ENCODE results near the gene APLN. TPM values are rescaled to one million over a fixed set of nuclear protein-coding genes. Genes with fewer than 3 reads are reported as not detected.

APLN gene
- polyA plus RNA-seq (2014; cell fraction: cytosol; rRNA removed) = 0.43 and 1.0 TPM in 2 replicates
- 0.17 and 0.24 TPM in 2 replicates for polyA plus RNA-seq (2014; cell fraction: nucleus; rRNA removed)

GRCh38 chrX:129654652-129655546 is at the start of gene APLN:
APLN (minus strand) TSS chrX:129654956; CDS start chrX:129654630, 326 bp downstream.
- DNase-seq (ENCODE audit: low spot score) = no peak

DNA sequence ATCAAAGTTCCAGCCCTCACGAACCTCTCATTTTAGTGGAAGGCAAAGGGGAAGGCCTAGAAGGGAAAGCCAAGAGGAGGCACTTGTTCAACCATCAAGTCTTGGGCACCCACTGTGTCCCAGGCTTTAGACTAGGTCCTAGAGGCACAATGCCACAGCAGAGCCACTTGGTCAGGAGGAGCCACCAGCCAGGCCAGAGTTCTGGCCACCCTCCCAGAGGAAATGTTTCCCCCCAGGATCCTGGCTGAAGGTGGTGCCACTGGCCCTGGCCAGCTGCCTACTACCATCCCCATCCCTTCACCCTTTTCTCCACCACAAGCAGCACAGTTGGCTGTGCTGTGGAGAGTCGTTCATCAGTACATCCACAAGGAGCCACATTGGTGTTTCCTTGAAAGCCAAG is 49.7 kb upstream of the APLN start:
- DNase-seq (ENCODE audit: low spot score) = no peak

DNA sequence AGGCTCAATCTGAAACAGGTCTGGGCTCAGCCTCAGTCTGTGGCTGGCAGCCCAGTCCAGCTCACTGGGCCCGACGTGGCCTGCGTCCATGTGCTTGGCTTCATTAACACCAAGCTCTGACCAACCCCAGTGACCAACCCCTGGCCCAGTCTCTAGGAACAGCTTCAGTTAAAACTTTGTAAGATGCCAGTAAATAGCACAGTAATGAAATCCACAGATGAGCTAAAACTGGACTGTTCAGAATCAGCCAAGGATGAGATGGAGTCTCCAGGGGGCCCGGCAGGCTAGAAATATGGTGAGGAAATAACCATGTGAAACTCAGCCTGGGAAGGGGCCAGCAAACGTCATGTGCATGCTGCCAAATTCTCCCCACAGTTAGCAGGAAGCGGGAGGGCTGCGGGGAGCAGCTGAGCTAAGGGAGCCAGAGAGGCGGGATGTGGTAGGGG is 46.9 kb upstream of the APLN start:
- DNase-seq (ENCODE audit: low spot score) = no peak

DNA sequence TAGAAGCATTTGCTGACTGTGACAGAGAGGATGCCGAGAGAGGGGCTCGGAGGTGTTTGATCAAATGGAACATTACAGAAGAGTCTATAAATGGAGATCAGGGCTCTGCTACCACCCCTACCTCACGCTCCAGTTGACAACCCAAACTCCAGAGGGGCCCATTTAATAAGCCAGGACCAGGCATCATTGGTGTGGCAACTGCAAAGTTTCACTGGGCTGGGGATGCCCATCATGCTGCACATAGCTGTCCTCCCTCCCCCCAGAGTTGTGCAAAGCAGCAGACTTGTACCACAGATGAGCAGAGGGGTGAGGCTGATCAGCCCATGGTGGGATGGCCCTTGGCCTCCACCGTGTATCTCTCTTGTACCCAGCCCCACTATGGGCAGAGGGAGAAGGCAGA is 45.8 kb upstream of the APLN start:
- no peak for DNase-seq (ENCODE audit: low spot score)

DNA sequence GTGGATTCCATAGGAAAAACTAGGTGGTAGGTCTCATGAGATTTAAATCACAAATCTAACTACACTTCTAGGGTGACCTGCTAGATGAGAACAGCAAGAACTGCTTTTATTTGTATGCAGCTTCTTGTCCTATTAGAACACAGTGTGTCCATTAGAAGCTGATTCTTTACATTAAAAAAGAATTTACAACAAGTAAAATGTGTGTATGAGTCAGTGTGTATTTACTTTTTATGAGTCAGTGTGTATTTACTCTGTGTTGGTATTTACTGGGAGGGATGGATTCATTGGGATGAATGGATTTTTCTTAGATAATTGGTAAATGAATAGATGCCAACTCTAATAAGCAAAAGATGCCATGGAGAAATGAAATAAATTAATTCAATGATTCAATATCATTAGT is 43.4 kb upstream of the APLN start:
- no peak for DNase-seq (ENCODE audit: low spot score)

DNA sequence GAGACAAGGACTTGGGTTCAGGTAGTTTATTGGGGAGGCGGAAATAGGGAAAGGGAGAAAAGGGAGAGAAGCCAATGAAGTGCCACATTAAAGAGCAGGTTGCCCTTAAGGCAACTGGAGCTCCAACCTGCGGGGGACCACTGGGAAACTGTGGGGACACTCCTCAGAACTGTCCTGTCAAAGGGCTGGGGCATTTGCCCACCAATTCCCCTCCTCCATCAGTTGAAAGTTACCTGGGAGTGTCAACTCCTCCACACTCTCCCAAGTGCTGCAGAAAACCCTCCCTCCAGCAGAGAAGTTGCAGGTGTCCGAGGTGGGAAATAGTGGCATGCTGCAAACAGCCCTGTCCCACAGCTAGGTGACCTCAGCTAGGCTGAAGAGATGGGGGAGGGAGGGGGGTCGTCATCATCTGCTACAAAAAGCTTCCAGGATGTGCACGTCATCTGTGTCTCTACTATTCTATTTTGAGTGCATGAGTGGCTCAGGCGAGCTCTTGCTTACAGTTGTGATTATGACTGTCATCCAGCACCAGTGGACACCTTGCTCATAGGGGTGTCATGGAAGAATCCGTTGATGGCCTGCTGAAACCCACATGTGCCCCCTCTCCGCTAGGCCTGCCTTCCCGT is 42.6 kb upstream of the APLN start:
- DNase-seq (ENCODE audit: low spot score) = no peak

DNA sequence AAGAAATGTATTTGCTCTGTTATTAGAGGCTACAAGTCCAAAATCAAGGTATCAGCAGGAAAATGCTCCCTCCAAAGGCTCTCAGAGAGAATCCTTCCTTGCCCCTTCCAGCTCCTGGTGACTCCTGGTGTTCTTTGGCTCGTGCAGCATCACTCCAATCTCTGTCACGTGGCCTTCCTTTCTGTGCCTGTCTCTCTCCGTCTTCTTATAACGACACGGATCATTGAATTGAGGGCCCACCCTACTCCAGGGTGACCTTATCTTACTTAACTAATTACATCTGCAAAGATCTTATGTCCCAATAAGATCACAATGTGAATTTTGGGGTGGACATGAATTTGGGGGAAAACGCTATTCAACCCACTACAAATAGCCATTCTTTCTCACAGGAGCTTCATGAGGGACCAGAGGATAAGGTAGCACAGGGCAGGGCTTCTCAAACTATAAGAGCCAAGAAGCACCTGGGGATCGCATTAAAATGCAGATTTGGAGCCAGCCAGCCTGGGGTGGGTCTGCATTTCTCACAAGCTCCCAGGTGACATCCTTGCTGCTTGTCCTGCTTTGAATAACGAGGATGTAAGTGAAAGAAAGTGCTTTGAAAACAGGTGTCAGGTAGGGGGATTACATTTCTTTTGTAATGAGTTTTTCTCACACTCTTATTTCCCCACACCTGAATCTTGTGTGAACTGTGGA is 41.9 kb upstream of the APLN start:
- DNase-seq (ENCODE audit: low spot score) = no peak

DNA sequence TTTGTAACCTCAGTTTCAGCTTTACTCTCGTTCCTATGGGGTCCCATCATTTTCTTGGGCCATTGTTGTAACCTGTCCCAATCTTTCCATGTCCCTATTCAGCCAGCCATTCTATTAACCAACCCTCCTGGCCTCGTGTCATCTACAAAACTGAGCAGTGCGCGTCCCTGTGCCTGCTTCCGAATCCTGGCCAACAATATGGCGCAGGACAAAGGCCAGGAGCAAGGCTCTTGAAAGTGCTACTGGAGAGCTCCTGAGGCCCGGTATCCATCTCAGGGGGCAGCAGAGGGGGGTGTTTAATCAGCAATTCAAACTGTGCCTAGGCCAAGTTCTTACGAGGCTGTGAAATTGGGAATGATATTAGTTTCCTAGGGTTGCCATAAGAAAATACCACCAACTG is 41.2 kb upstream of the APLN start:
- no peak for DNase-seq (ENCODE audit: low spot score)

- DNase-seq (ENCODE audit: low spot score) = no peak
Observed at GRCh38 chrX:129695535-129695934, 40.8 kb upstream of the APLN start.

- DNase-seq (ENCODE audit: low spot score) = no peak
Observed at GRCh38 chrX:129694805-129695204, 40.0 kb upstream of the APLN start.

DNA sequence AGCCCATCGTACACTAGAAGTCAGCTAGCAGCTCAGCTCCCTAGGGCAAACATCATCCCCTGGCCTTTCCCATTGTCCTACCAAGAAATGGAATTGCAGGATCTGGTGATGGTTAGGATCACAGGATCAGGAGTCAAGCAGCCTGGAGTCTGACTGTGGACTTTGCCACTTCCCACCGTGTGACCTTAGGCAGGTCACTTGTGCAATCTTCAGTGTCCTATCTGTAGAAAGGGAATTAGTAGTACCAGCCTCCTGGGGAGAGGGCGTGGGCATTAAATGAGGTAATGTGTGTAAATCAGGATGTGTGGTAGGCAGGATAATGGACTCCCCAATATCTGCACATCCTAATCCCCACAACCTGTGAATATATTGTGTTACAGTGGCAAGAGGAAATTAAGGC is 38.6 kb upstream of the APLN start:
- DNase-seq (ENCODE audit: low spot score) = no peak

DNA sequence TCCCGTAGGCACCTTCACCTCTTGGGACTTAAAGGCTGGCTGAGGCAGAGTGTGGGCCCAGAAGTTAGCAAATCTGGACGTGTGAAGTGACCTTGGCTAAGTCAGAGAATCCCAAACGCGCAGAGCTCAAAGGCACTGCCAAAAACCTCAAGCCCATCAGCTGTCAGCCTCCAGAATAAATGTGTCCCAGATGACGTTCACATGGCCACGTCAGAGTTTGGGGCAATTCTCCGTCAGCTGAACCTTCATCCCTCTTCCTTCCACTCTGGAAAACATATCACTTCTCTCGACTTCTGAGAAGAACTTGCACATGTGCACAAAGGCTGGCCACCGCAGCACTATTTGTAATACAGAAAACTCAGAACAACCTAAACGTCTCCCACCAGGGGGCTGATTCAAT is 35.7 kb upstream of the APLN start:
- no peak for DNase-seq (ENCODE audit: low spot score)

DNA sequence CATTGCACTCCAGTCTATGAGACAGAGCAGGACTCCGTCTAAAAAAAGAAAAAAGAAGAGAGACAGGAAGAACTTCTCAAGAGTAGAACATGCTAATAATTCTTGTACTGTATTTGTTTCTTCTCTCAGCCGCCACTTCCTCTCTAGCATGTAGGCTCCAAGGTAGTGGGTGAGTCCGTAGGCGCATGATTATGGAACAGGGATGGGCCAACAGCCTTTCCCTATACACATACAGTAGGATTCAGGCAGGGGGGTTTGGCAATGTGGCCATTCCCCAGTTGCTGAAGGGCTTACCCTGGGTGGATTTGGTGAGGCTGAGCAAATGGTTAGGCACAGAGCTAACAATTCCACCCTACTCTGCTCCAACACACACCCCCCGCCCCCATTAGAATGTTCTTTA is 35.0 kb upstream of the APLN start:
- no peak for DNase-seq (ENCODE audit: low spot score)

- no peak for DNase-seq (ENCODE audit: low spot score)
Observed at GRCh38 chrX:129688097-129688496, 33.3 kb upstream of the APLN start.

DNA sequence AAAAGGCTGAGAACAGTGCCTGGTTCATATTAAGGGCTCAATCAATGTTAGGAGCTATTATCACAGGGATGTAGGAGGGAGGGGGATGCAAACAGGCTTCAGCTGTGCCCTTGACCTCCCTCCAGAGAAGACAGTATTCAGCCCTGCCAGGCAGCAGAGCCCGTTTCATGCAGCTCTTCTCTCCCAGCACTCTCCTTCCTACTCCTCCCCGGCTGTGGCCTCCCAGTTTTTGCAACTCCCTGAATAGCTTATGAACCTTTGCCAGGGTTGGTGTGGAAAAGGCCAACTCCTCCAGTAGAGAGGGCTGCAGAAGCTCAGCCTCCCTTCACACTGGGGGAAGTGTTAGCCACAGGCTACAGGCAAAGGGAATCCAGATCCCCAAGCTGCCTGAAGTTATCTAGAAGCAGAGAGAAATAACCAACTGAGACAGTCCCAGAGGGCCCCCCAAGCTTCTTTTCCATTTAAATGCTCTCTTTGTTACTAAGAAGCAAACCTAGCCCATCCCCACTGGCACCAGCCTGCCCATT is 31.7 kb upstream of the APLN start:
- DNase-seq (ENCODE audit: low spot score) = no peak

DNA sequence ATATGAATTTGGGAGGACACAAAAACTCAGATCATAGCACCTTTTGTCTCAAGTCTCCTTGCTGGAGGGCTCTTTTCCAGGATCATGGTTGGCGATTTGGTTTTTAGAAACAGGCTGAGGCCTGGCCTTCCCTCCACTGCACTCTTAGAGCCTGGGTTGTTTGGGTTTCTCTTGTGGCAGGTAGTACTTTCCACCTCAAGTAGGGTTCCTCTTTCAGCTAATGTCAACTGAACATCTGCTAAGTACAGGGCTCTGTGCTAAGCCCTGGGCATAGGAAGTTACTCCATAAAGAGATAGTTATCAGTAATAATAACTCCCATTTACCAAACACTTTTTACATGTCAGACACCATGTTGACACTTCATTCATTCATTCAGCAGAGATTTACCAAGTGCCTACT is 28.2 kb upstream of the APLN start:
- DNase-seq (ENCODE audit: low spot score) = no peak

- DNase-seq (ENCODE audit: low spot score) = no peak
Observed at GRCh38 chrX:129679901-129680300, 25.1 kb upstream of the APLN start.

DNA sequence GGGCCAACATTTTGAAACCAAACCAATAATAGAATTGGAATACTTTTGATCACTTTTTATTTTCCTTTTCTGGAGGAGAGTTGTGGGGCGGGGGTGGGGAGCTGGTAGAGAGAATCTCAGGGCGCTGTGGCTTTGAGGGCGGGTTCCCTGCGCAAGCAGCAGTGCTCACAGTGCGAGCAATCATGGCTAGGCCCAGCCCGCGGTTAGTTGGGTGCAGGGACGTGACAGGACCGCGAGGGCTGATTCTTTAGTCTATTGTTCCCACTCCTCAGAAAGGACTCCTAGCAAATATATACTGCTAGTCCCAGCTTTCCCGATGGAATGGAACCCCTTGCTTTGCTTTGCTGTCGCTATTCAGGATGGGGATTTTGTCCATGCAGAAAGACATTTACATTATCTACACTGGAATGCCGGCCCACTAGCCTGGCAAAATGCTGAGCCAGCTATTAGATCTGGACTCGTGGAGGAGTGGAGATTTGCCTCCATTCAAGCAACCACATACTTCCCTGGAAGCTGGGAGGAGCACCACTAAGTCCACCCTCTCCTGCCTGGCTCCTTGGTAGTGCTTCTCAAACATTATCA is 23.9 kb upstream of the APLN start:
- DNase-seq (ENCODE audit: low spot score) = no peak

DNA sequence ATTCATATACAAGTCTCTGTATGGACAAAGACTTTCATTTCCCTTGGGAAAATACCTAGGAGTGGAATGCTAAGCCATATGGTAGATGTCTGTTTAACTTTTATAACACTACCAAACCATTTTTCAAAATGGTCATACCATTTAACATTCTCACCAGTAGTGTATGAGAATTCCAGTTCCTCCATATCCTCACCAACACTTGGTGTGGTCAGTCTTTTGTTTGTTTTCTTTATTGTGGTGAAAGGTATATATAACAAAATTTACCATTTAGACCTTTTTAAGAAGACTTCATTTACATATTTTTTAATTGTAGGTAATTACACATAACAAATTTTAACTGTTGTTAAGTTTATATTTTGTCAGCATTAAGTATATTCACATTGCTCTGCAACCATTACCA is 12.7 kb upstream of the APLN start:
- DNase-seq (ENCODE audit: low spot score) = no peak

- no peak for DNase-seq (ENCODE audit: low spot score)
Observed at GRCh38 chrX:129665916-129666644, 11.3 kb upstream of the APLN start.

DNA sequence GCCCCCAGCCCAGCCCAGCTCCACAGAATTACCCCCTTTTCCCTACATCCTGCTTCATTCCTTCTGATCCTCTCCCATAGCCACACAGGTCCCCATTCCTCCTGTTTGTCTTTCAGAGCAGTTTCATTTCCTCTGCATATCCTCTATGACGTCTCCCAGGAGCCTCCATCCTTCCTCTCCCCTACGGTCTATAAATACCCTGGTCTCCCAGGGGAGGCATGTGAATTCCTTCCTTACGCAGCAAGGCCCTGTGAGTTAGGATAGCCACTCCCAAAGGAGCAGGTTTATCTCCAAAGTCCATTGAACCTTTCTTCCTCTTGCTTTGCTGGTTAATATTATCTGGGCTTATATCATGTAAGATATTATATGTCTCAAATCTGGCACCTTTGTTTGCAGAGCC is 8.4 kb upstream of the APLN start:
- DNase-seq (ENCODE audit: low spot score) = no peak

Data from SK-N-DZ (cell line).